SK-N-SH (cell line): ENCODE data around the gene CD99L2. TPM values are rescaled to one million over a fixed set of nuclear protein-coding genes. Genes with fewer than 3 reads are reported as not detected.

Source experiments
- CTCF ChIA-PET: fragments of 300-600, 350-600 bp; formaldehyde crosslinking; extraction: SDS; loops from one replicate; lab custom pipeline; 2021; lab: Yijun Ruan, JAX
- POLR2A ChIA-PET: fragments of 350-600 bp; sonication (Branson Sonifier 250); formaldehyde crosslinking; extraction: SDS; loops from one replicate; lab custom pipeline; 2020; ENCODE audit warnings: antibody characterized with exemption, inconsistent platforms; lab: Yijun Ruan, JAX
- DNase-seq: peaks from one replicate; pipeline ENCODE4 v3.0.0; 2012
- H2AFZ ChIP-seq: fragments of 200-600 bp; sonication (generic); 2 replicates; pipeline ENCODE4 v1.8.1; 2016; ENCODE audit warnings: antibody characterized with exemption, mild to moderate bottlenecking, low read depth
- H3F3A ChIP-seq: fragments of 200-600 bp; sonication (generic); replicated peaks from 2 replicates; pipeline ENCODE3; 2016; ENCODE audit warnings: antibody characterized with exemption, mild to moderate bottlenecking; ENCODE audit not compliant: insufficient read depth
- H3K27ac ChIP-seq, 2 experiments: fragments of 200-500 bp in 1 of 2; fragments of 200-600 bp in 1 of 2; sonication (Bioruptor generic) in 1 of 2; sonication (generic), shearing (Covaris generic) in 1 of 2; 2 replicates each; pipeline versions ENCODE4 v1.5.1 to v1.6.1; 2014 to 2016; ENCODE audit warnings: low read depth in 2 of 2, inconsistent platforms in 1 of 2, low read length in 1 of 2, mild to moderate bottlenecking in 1 of 2, mixed read lengths in 1 of 2
- H3K27me3 ChIP-seq: fragments of 200-600 bp; sonication (generic), shearing (Covaris generic); 2 replicates; pipeline ENCODE4 v1.6.1; 2016; ENCODE audit warnings: mixed run types; ENCODE audit not compliant: insufficient read depth
- H3K36me3 ChIP-seq, 2 experiments: fragments of 200-500 bp in 1 of 2; fragments of 200-600 bp in 1 of 2; sonication (Bioruptor generic) in 1 of 2; sonication (generic) in 1 of 2; replicated peaks in 1 of 2; 2 replicates each; pipeline versions ENCODE3 to v1.5.1; 2014 to 2016; ENCODE audit warnings: low read length in 1 of 2, mild to moderate bottlenecking in 1 of 2; ENCODE audit not compliant: insufficient read depth in 2 of 2, control insufficient read depth in 1 of 2
- H3K4me1 ChIP-seq, 2 experiments: fragments of 200-500 bp in 1 of 2; fragments of 200-600 bp in 1 of 2; sonication (Bioruptor generic) in 1 of 2; sonication (generic), shearing (Covaris generic) in 1 of 2; 2 replicates each; pipeline versions ENCODE4 v1.5.1 to v1.6.1; 2014 to 2016; ENCODE audit warnings: low read depth in 1 of 2, low read length in 1 of 2, mixed run types in 1 of 2; ENCODE audit not compliant: insufficient read depth in 2 of 2, control insufficient read depth in 1 of 2
- H3K4me2 ChIP-seq: fragments of 200-600 bp; sonication (generic), shearing (Covaris generic); 2 replicates; pipeline ENCODE4 v1.6.1; 2017; ENCODE audit warnings: mixed run types
- H3K4me3 ChIP-seq, 2 experiments: fragments of 200-500 bp in 1 of 2; fragments of 200-600 bp in 1 of 2; sonication (Bioruptor generic) in 1 of 2; sonication (generic), shearing (Covaris generic) in 1 of 2; 2 replicates each; pipeline versions ENCODE4 v1.5.1 to v1.8.1; 2014 to 2016; ENCODE audit warnings: low read depth in 2 of 2, inconsistent platforms in 1 of 2, low read length in 1 of 2, mild to moderate bottlenecking in 1 of 2, mixed read lengths in 1 of 2, moderate library complexity in 1 of 2
- H3K79me2 ChIP-seq: fragments of 200-600 bp; sonication (generic); 2 replicates; pipeline ENCODE4 v1.8.1; 2017; ENCODE audit warnings: mild to moderate bottlenecking; ENCODE audit not compliant: insufficient read depth
- H3K9ac ChIP-seq: fragments of 200-600 bp; sonication (generic); 2 replicates; pipeline ENCODE4 v1.6.1; 2017; ENCODE audit warnings: mixed run types
- H3K9me2 ChIP-seq: fragments of 200-600 bp; sonication (generic); 2 replicates; pipeline ENCODE4 v1.6.1; 2017; ENCODE audit warnings: mixed run types
- H3K9me3 ChIP-seq: fragments of 200-600 bp; sonication (generic); 2 replicates; pipeline ENCODE4 v1.6.1; 2017; ENCODE audit warnings: mixed run types, mild to moderate bottlenecking, moderate library complexity
- H4K20me1 ChIP-seq: fragments of 200-600 bp; sonication (generic); 2 replicates; pipeline ENCODE4 v1.6.1; 2017; ENCODE audit warnings: mild to moderate bottlenecking, mixed run types; ENCODE audit not compliant: insufficient read depth
- CTCF ChIP-seq: fragments of 200-600 bp; sonication (generic); IDR thresholded peaks from 2 replicates; pipeline ENCODE4 v1.6.1; 2017; ENCODE audit warnings: antibody characterized with exemption, mild to moderate bottlenecking, moderate library complexity
- FOXM1 ChIP-seq: IDR thresholded peaks from 2 replicates; pipeline ENCODE4 v1.4.0; 2012; ENCODE audit warnings: low read depth, mild to moderate bottlenecking
- IRF3 ChIP-seq: fragments of 150-350 bp; IDR thresholded peaks from 2 replicates; pipeline ENCODE4 v1.6.1; 2016; ENCODE audit warnings: mild to moderate bottlenecking, low read depth, low read length
- JUND ChIP-seq: IDR thresholded peaks from 2 replicates; pipeline ENCODE4 v1.4.0; 2012
- MXI1 ChIP-seq: IDR thresholded peaks from 2 replicates; pipeline ENCODE4 v1.6.1; 2012; ENCODE audit warnings: mild to moderate bottlenecking, low read depth, low read length, improper control_type of control experiment
- NFIC ChIP-seq: IDR thresholded peaks from 2 replicates; pipeline ENCODE4 v1.4.0; 2012; ENCODE audit warnings: borderline replicate concordance
- RCOR1 ChIP-seq: fragments of 150-350 bp; IDR thresholded peaks from 2 replicates; pipeline ENCODE4 v1.6.1; 2017; ENCODE audit warnings: antibody characterized with exemption, low read length
- RXRA ChIP-seq: IDR thresholded peaks from 2 replicates; pipeline ENCODE4 v1.4.0; 2012; ENCODE audit warnings: low read depth, mild to moderate bottlenecking, borderline replicate concordance
- TAF1 ChIP-seq: IDR thresholded peaks from 2 replicates; pipeline ENCODE4 v1.6.1; 2012; ENCODE audit warnings: low read depth, mild to moderate bottlenecking, low read length, moderate library complexity, borderline replicate concordance
- WGBS: methylation state at CpG from one replicate; pipeline ENCODE4 v1.1.6; 2017; ENCODE audit warnings: low lambda C conversion rate; 5-methylcytosine and 5-hydroxymethylcytosine counted together
- polyA plus RNA-seq, 3 experiments: library from polyadenylated mRNA; depleted of rRNA; stranded (reverse); fragments of >200 nt; gene quantifications; 2 replicates each; pipeline ENCODE4 v1.2.3, GENCODE V29; 2012
- TF ChIP-seq, protein P1 (sequence below): IDR thresholded peaks from 2 replicates; pipeline ENCODE4 v1.4.0; 2012; ENCODE audit warnings: low read depth
- TF ChIP-seq, protein P2 (sequence below): IDR thresholded peaks from 2 replicates; pipeline ENCODE4 v1.4.0; 2012; ENCODE audit warnings: low read depth, borderline replicate concordance
- TF ChIP-seq, protein P3 (sequence below): IDR thresholded peaks from 2 replicates; pipeline ENCODE4 v1.4.0; 2012; ENCODE audit warnings: low read depth, borderline replicate concordance

CD99L2 gene
- polyA plus RNA-seq, 1 of the 3 experiments (the other 2 are of a cell fraction) = 57.7 TPM

DNA sequence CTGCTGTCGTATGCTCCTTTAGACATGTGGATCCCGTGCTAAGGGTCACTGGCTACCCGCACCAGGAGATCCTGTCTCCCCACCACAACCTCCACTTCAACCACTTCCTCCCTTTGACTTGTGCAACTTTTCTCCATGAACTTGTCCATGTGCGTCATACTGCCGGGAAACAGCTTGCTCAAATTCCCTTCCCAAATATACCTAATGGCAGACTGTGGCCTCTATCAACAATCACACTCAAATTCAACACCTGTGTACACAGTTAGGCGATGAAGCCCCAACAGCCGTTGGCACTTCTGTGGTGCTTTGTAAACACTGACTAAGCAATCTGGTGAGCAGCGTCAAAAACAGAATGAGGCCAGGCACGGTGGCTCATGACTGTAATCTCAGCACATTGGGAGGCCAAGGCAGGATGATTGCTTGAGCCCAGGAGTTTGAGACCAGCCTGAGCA, 49.5 kb downstream of the CD99L2 start:
- DNase-seq = no peak
- Histone ChIP-seq H4K20me1 (no peaks in the 10 kb centered on the region), H3F3A (no peaks in the 10 kb centered on the region), H3K4me2 (no peak overlapping the region), H2AFZ (no peak overlapping the region), H3K27ac (no peak overlapping the region), H3K79me2 (no peaks in the 10 kb centered on the region), H3K27me3 (no peaks in the 10 kb centered on the region), H3K36me3 (no peaks in the 10 kb centered on the region), H3K4me1 (no peaks in the 10 kb centered on the region), H3K9me3 (no peaks in the 10 kb centered on the region), H3K4me3 (no peak overlapping the region), H3K9ac (no peak overlapping the region), H3K9me2 (no peaks in the 10 kb centered on the region)
- 25% methylated on average over 7 of the region's 9 CpGs for WGBS
- POLR2A ChIA-PET = no interaction called here
- TF ChIP-seq JUND = no peak
- no peak for TF ChIP-seq CTCF
- TF ChIP-seq MXI1 = no peak
- no peak for TF ChIP-seq TAF1
- TF ChIP-seq, protein P1, sequence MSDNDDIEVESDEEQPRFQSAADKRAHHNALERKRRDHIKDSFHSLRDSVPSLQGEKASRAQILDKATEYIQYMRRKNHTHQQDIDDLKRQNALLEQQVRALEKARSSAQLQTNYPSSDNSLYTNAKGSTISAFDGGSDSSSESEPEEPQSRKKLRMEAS = no peak
- CTCF ChIA-PET = no interaction called here

GRCh38 chrX:150847088-150847487, 51.4 kb downstream of the CD99L2 start:
- Histone ChIP-seq H3K27me3 (no peaks in the 10 kb centered on the region), H2AFZ (no peak overlapping the region), H3K4me1 (no peaks in the 10 kb centered on the region), H4K20me1 (no peaks in the 10 kb centered on the region), H3K27ac (no peak overlapping the region), H3K9me3 (no peaks in the 10 kb centered on the region), H3K36me3 (no peaks in the 10 kb centered on the region), H3K4me3 (no peak overlapping the region), H3K4me2 (no peak overlapping the region), H3K9me2 (no peaks in the 10 kb centered on the region)
- POLR2A ChIA-PET = no interaction called here
- CTCF ChIA-PET = no interaction called here
- TF ChIP-seq RXRA (no peak), IRF3 (no peak), RCOR1 (no peak), NFIC (no peak), FOXM1 (no peak), JUND (no peak), MXI1 (no peak)
- TF ChIP-seq, protein P2, sequence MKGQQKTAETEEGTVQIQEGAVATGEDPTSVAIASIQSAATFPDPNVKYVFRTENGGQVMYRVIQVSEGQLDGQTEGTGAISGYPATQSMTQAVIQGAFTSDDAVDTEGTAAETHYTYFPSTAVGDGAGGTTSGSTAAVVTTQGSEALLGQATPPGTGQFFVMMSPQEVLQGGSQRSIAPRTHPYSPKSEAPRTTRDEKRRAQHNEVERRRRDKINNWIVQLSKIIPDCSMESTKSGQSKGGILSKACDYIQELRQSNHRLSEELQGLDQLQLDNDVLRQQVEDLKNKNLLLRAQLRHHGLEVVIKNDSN = no peak
- TF ChIP-seq, protein P3, sequence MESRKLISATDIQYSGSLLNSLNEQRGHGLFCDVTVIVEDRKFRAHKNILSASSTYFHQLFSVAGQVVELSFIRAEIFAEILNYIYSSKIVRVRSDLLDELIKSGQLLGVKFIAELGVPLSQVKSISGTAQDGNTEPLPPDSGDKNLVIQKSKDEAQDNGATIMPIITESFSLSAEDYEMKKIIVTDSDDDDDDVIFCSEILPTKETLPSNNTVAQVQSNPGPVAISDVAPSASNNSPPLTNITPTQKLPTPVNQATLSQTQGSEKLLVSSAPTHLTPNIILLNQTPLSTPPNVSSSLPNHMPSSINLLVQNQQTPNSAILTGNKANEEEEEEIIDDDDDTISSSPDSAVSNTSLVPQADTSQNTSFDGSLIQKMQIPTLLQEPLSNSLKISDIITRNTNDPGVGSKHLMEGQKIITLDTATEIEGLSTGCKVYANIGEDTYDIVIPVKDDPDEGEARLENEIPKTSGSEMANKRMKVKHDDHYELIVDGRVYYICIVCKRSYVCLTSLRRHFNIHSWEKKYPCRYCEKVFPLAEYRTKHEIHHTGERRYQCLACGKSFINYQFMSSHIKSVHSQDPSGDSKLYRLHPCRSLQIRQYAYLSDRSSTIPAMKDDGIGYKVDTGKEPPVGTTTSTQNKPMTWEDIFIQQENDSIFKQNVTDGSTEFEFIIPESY = no peak
- TF ChIP-seq, all 33 proteins: peak for 0
- DNase-seq = no peak
- H3K79me2 ChIP-seq = no peaks in the 10 kb centered on the region
- H3K9ac ChIP-seq = no peak overlapping the region
- H3F3A ChIP-seq = no peaks in the 10 kb centered on the region
